A549 (cell line): Measurements from ENCODE around the gene FLNB.

Experiments
- EP300 ChIP-seq, 2 experiments: fragments of >200 bp; sonication (Bioruptor Twin); formaldehyde crosslinking; IDR thresholded peaks; 2 replicates in 1 of 2; 3 replicates in 1 of 2; pipeline ENCODE4 v1.6.1; 2016 to 2017
- NR3C1 ChIP-seq: fragments of >200 bp; sonication (Bioruptor Twin); formaldehyde crosslinking; IDR thresholded peaks from 3 replicates; pipeline ENCODE4 v1.6.1; 2017
- RAD21 ChIP-seq, 2 experiments: fragments of >200 bp in 1 of 2; sonication (Bioruptor Twin) in 1 of 2; formaldehyde crosslinking in 1 of 2; IDR thresholded peaks in 1 of 2; conservative IDR thresholded peaks in 1 of 2; 2 replicates in 1 of 2; 3 replicates in 1 of 2; pipeline ENCODE4 v1.6.1; 2012 to 2018; ENCODE audit warnings: inconsistent platforms in 1 of 2
- TF ChIP-seq, protein P1 (sequence below): fragments of >200 bp; sonication (Bioruptor Twin); formaldehyde crosslinking; IDR thresholded peaks from 3 replicates; pipeline ENCODE4 v1.5.1; 2016
- TF ChIP-seq, protein P2 (sequence below): fragments of 200-600 bp; sonication (generic); IDR thresholded peaks from 2 replicates; pipeline ENCODE4 v1.6.1; 2016; ENCODE audit warnings: antibody characterized with exemption, mild to moderate bottlenecking, moderate library complexity
- TF ChIP-seq, protein P3 (sequence below): fragments of >200 bp; sonication (Bioruptor Twin); formaldehyde crosslinking; IDR thresholded peaks from 3 replicates; pipeline ENCODE4 v1.6.1; 2016

DNA sequence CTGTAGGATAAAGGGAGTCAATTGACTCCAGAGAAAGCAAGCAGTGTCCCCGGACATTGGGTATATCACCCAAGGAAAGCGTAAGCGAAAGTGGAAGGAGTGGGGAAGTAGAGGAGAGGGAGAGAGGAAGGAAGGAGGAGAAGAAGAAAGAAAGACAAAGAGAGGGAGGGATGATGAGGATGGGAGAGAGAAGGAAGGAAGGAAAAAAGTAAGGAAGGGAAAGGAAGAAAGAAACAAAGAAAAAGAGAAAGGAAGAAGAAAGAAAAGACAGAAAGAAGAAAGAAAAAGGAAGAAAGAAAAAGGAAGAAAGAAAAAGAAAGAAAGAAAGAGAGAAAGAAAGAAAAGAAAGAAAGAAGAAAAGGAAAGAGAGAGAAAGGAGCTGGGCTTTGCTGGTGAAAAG lies 201.7 kb downstream of the FLNB start:
- TF ChIP-seq, protein P1, sequence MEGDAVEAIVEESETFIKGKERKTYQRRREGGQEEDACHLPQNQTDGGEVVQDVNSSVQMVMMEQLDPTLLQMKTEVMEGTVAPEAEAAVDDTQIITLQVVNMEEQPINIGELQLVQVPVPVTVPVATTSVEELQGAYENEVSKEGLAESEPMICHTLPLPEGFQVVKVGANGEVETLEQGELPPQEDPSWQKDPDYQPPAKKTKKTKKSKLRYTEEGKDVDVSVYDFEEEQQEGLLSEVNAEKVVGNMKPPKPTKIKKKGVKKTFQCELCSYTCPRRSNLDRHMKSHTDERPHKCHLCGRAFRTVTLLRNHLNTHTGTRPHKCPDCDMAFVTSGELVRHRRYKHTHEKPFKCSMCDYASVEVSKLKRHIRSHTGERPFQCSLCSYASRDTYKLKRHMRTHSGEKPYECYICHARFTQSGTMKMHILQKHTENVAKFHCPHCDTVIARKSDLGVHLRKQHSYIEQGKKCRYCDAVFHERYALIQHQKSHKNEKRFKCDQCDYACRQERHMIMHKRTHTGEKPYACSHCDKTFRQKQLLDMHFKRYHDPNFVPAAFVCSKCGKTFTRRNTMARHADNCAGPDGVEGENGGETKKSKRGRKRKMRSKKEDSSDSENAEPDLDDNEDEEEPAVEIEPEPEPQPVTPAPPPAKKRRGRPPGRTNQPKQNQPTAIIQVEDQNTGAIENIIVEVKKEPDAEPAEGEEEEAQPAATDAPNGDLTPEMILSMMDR = no peak
- TF ChIP-seq NR3C1 (no peak), RAD21 (conservative IDR thresholded peaks at IDR 0.05 in 1 of 2, IDR thresholded peaks at IDR 0.05 in 1 of 2) (no peak), EP300 (IDR thresholded peaks at IDR 0.05) (no peak)
- TF ChIP-seq, protein P2, sequence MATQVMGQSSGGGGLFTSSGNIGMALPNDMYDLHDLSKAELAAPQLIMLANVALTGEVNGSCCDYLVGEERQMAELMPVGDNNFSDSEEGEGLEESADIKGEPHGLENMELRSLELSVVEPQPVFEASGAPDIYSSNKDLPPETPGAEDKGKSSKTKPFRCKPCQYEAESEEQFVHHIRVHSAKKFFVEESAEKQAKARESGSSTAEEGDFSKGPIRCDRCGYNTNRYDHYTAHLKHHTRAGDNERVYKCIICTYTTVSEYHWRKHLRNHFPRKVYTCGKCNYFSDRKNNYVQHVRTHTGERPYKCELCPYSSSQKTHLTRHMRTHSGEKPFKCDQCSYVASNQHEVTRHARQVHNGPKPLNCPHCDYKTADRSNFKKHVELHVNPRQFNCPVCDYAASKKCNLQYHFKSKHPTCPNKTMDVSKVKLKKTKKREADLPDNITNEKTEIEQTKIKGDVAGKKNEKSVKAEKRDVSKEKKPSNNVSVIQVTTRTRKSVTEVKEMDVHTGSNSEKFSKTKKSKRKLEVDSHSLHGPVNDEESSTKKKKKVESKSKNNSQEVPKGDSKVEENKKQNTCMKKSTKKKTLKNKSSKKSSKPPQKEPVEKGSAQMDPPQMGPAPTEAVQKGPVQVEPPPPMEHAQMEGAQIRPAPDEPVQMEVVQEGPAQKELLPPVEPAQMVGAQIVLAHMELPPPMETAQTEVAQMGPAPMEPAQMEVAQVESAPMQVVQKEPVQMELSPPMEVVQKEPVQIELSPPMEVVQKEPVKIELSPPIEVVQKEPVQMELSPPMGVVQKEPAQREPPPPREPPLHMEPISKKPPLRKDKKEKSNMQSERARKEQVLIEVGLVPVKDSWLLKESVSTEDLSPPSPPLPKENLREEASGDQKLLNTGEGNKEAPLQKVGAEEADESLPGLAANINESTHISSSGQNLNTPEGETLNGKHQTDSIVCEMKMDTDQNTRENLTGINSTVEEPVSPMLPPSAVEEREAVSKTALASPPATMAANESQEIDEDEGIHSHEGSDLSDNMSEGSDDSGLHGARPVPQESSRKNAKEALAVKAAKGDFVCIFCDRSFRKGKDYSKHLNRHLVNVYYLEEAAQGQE = no peak
- TF ChIP-seq, protein P3, sequence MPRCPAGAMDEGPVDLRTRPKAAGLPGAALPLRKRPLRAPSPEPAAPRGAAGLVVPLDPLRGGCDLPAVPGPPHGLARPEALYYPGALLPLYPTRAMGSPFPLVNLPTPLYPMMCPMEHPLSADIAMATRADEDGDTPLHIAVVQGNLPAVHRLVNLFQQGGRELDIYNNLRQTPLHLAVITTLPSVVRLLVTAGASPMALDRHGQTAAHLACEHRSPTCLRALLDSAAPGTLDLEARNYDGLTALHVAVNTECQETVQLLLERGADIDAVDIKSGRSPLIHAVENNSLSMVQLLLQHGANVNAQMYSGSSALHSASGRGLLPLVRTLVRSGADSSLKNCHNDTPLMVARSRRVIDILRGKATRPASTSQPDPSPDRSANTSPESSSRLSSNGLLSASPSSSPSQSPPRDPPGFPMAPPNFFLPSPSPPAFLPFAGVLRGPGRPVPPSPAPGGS = no peak
